Trophoblast cell (in vitro differentiated cells and primary cell): ENCODE results near the gene CEP72.

Experiments used
- DNase-seq, 2 donors: peaks; one replicate each; pipeline ENCODE4 v3.0.0-alpha.2; 2016
- H2AFZ ChIP-seq: 2 replicates; pipeline ENCODE4 v1.6.1; 2013; ENCODE audit warnings: low read length, moderate library complexity, mild to moderate bottlenecking; ENCODE audit not compliant: insufficient read depth, poor library complexity
- H2AK5ac ChIP-seq: 2 replicates; pipeline ENCODE4 v1.6.1; 2013; ENCODE audit warnings: mild to moderate bottlenecking, low read length
- H2BK120ac ChIP-seq: 2 replicates; pipeline ENCODE4 v1.6.1; 2013; ENCODE audit warnings: low read length, mild to moderate bottlenecking, moderate library complexity; ENCODE audit not compliant: insufficient read depth, poor library complexity
- H2BK12ac ChIP-seq: 2 replicates; pipeline ENCODE4 v1.6.1; 2013; ENCODE audit warnings: mild to moderate bottlenecking, low read length, moderate library complexity
- H2BK5ac ChIP-seq: 2 replicates; pipeline ENCODE4 v1.6.1; 2013; ENCODE audit warnings: low read length, low read depth, moderate library complexity, mild to moderate bottlenecking; ENCODE audit not compliant: poor library complexity
- H3K14ac ChIP-seq: 2 replicates; pipeline ENCODE4 v1.6.1; 2013; ENCODE audit warnings: mild to moderate bottlenecking, low read length
- H3K18ac ChIP-seq: 2 replicates; pipeline ENCODE4 v1.6.1; 2013; ENCODE audit warnings: mild to moderate bottlenecking, low read length
- H3K23ac ChIP-seq: 2 replicates; pipeline ENCODE4 v1.6.1; 2013; ENCODE audit warnings: low read length
- H3K27ac ChIP-seq: 2 replicates; pipeline ENCODE4 v1.5.1; 2013; ENCODE audit warnings: low read depth, mild to moderate bottlenecking, inconsistent platforms, low read length, moderate library complexity
- H3K27me3 ChIP-seq: 2 replicates; pipeline ENCODE4 v1.6.1; 2013; ENCODE audit warnings: inconsistent platforms, mild to moderate bottlenecking, low read length, moderate library complexity; ENCODE audit not compliant: insufficient read depth
- H3K36me3 ChIP-seq, 2 experiments: 1 replicate in 1 of 2; 2 replicates in 1 of 2; pipeline ENCODE4 v1.6.1; 2013; ENCODE audit warnings: low read length in 2 of 2, mild to moderate bottlenecking in 2 of 2, moderate library complexity in 1 of 2; ENCODE audit not compliant: insufficient read depth in 2 of 2, control insufficient read depth in 1 of 2
- H3K4ac ChIP-seq: 2 replicates; pipeline ENCODE4 v1.6.1; 2013; ENCODE audit warnings: low read depth, mild to moderate bottlenecking, low read length, moderate library complexity
- H3K4me1 ChIP-seq, 2 experiments: 1 replicate in 1 of 2; 2 replicates in 1 of 2; pipeline ENCODE4 v1.6.1; 2013; ENCODE audit warnings: low read length in 2 of 2, mild to moderate bottlenecking in 2 of 2, moderate library complexity in 1 of 2; ENCODE audit not compliant: insufficient read depth in 2 of 2, control insufficient read depth in 1 of 2
- H3K4me2 ChIP-seq: 2 replicates; pipeline ENCODE4 v1.6.1; 2013; ENCODE audit warnings: inconsistent platforms, mild to moderate bottlenecking, low read length, moderate library complexity
- H3K4me3 ChIP-seq: 2 replicates; pipeline ENCODE4 v1.5.1; 2013; ENCODE audit warnings: mild to moderate bottlenecking, low read depth, low read length, inconsistent platforms
- H3K79me1 ChIP-seq: one replicate; pipeline ENCODE4 v1.6.1; 2013; ENCODE audit warnings: low read length
- H3K79me2 ChIP-seq: 2 replicates; pipeline ENCODE4 v1.6.1; 2013; ENCODE audit warnings: low read length, mild to moderate bottlenecking; ENCODE audit not compliant: control insufficient read depth, insufficient read depth, poor library complexity
- H3K9ac ChIP-seq: 2 replicates; pipeline ENCODE4 v1.6.1; 2013; ENCODE audit warnings: mild to moderate bottlenecking, low read length
- H3K9me3 ChIP-seq: 2 replicates; pipeline ENCODE4 v1.6.1; 2013; ENCODE audit warnings: low read depth, mild to moderate bottlenecking, control low read depth, inconsistent platforms, low read length; ENCODE audit not compliant: insufficient read depth
- H4K12ac ChIP-seq: 2 replicates; pipeline ENCODE4 v1.6.1; 2013; ENCODE audit warnings: low read depth, mild to moderate bottlenecking, low read length, moderate library complexity
- H4K8ac ChIP-seq: 2 replicates; pipeline ENCODE4 v1.6.1; 2013; ENCODE audit warnings: low read depth, mild to moderate bottlenecking, low read length, moderate library complexity
- H4K91ac ChIP-seq: one replicate; pipeline ENCODE4 v1.6.1; 2013; ENCODE audit warnings: low read depth, mild to moderate bottlenecking, low read length, moderate library complexity
- WGBS: extraction: QIAGEN DNeasy Blood & Tissue Kit; methylation state at CpG from one replicate; pipeline ENCODE4 v1.1.7; 2013; ENCODE audit warnings: missing lambda C conversion rate; ENCODE audit not compliant: insufficient read length, insufficient coverage; ENCODE audit errors: extremely low coverage; 5-methylcytosine and 5-hydroxymethylcytosine counted together

CEP72 gene

DNA sequence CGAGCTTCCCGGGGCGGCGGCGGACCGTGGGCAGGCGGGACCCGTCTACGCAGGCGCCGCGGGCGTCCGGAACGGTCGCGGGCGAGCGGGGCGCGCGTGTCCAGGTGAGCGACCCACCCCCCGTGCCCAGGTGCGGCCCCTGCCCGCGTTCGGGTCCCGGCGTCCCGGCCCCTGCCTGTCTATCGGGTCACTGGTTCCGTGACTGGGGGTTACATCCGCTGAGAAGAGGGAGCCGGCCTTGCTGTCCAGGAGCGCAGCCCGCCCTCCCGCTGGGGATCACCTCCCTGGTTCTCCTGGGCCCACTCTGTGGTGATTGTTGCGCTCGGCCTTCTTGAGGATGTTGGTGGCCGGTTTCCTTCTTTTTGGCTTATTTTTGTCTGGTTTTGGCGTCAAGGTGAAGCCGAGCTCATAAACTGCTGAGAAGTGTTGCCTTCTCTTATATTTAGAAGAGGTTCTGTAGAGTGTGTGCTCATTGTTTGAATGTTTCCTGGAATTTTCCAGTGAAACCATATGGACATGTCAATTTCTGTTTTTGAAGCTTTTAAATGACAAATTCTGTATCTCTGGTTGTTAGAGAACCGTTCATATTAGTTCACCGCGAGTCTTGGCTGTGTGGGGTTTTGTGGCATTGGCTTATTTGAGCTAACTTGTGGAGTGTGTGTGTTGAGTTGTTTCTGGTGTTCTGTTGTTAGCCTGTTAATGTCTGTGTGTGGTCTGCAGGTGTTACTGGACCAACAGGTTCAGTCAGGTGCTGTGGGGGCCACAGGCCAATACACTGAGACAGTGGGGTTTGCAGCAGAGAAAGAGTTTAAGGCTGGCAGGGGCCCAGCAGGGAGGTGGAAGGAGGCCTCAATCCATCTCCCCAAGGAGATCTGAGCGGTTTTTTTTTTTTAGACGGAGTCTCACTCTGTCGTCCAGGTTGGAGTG lies 621 bp downstream of the CEP72 start:
- Histone ChIP-seq H2AK5ac (no peak overlapping the region), H3K79me1 (peaks cover 6% of the 10 kb centered on the region), H3K9me3 (peaks cover 16% of the 10 kb centered on the region), H3K36me3 (peaks cover 3 to 5% of the 10 kb centered on the region in 2 experiments), H4K91ac (peak overlapping the region; percentile 36), H3K27me3 (no peaks in the 10 kb centered on the region), H2AFZ (peak overlapping the region; percentile 28), H3K18ac (peak overlapping the region; percentile 36), H2BK5ac (no peak overlapping the region), H4K8ac (peak overlapping the region; percentile 48), H2BK120ac (peak overlapping the region; percentile 1), H3K4me1 (peaks cover 5% of the 10 kb centered on the region in 2 experiments), H2BK12ac (no peak overlapping the region), H3K23ac (no peak overlapping the region), H3K79me2 (peaks cover 5% of the 10 kb centered on the region), H3K4me3 (peak overlapping the region; percentile 89), H3K9ac (peak overlapping the region; percentile 74), H3K4me2 (peak overlapping the region; percentile 63), H3K14ac (peak overlapping the region; percentile 54), H3K27ac (no peak overlapping the region), H3K4ac (peak overlapping the region; percentile 50), H4K12ac (no peak overlapping the region)
- WGBS, result no CpG with 5 or more reads among the region's 49 CpGs
- peak in 1 of 2 donors; percentile 23 for DNase-seq

DNA sequence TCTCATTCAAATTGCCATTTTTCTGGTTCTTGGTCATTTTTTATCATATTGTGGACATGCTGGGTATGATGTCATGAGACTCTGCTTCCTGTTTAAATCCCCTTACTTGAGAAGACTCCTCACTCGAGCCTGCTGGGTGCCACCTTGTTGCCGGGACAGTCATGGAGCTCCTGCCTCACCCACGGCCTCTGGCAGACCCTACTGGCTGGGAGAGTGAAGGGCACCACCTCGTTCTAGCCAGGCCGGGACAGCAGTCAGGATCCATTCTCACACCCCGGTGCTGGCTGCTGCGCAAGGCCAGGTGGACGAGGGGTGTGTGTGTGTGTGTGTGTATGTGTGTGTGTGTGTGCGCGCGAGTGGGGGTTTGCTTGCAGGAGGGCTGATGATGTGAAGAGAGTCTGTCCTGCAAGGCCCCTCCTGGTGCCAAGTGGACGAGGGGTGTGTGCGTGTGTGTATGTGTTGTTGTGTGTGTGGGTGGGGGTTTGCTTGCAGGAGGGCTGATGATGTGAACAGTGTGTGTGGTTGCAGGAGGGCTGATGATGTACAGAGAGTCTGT lies 4.4 kb downstream of the CEP72 start:
- Histone ChIP-seq H3K36me3 (peaks cover 28 to 32% of the 10 kb centered on the region in 2 experiments), H3K18ac (no peak overlapping the region), H3K4me1 (peaks cover under 1% of the 10 kb centered on the region in 2 experiments), H3K27me3 (no peaks in the 10 kb centered on the region), H4K91ac (no peak overlapping the region), H3K79me1 (peaks cover 6% of the 10 kb centered on the region), H2BK5ac (no peak overlapping the region), H3K4me2 (no peak overlapping the region), H4K12ac (no peak overlapping the region), H2BK12ac (no peak overlapping the region), H3K4me3 (no peak overlapping the region), H2BK120ac (no peak overlapping the region), H3K4ac (no peak overlapping the region), H3K14ac (no peak overlapping the region), H3K9ac (no peak overlapping the region), H3K79me2 (peaks cover 4% of the 10 kb centered on the region), H2AFZ (no peak overlapping the region), H2AK5ac (no peak overlapping the region), H3K9me3 (peaks cover 4% of the 10 kb centered on the region), H3K23ac (no peak overlapping the region), H4K8ac (no peak overlapping the region), H3K27ac (no peak overlapping the region)
- WGBS, result 100% methylated on average over 1 of the region's 13 CpGs
- DNase-seq, result no peak

DNA sequence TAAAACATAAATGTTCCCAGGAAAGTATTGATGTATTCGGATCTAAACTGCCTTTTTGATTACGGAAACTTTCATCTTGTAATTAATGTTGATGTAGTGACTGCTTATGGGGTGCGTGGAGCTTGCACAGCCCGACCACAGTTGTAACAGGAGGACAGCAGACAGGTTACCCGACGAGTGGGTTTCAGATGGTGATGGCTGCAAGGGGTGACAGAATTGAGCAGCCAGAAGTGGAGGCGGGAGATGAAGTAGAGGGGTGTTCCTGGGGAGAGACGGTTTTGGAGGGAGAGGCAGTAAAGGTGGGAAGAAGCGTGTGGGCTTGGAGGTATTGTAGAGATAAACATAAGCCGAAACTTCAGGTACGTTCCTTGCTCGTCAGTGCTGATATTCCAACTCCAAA lies 5.8 kb downstream of the CEP72 start:
- WGBS, result no CpG with 5 or more reads among the region's 12 CpGs
- no peak overlapping the region for H2BK120ac ChIP-seq

DNA sequence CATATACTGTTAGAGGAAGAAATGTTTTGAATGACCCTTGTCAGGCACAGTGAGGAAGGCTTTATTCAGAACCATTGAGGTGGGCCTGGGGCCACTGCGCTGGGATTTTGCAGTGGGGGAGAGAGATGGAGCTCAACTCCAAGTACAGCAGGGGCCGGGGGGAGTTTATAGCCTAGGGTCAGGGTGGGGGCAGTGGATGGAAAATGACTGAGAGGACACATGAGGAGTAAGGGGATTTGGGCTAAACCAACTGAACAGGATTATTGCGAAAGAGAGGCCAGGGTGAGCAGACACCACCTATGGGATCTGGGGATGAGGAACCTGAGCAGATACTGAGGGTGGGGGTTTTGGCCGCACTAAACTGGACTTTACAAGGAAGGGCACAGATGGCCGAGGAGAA lies 6.3 kb downstream of the CEP72 start:
- Histone ChIP-seq H2BK12ac (no peak overlapping the region), H2BK120ac (no peak overlapping the region), H2BK5ac (no peak overlapping the region), H3K27ac (no peak overlapping the region), H3K36me3 (peaks cover 42 to 46% of the 10 kb centered on the region in 2 experiments), H2AFZ (no peak overlapping the region), H3K9me3 (peaks cover 4% of the 10 kb centered on the region), H3K79me1 (no peaks in the 10 kb centered on the region), H4K12ac (no peak overlapping the region), H3K4me1 (no peaks in the 10 kb centered on the region), H3K23ac (no peak overlapping the region), H3K18ac (no peak overlapping the region), H3K27me3 (no peaks in the 10 kb centered on the region), H3K4me2 (no peak overlapping the region), H3K14ac (no peak overlapping the region), H3K4ac (no peak overlapping the region), H3K4me3 (no peak overlapping the region), H4K8ac (no peak overlapping the region), H3K79me2 (no peaks in the 10 kb centered on the region), H4K91ac (no peak overlapping the region), H3K9ac (no peak overlapping the region), H2AK5ac (no peak overlapping the region)
- DNase-seq, result no peak
- WGBS, result no CpG with 5 or more reads among the region's 5 CpGs

More for the DNA sequence above, 5.8 kb downstream of the CEP72 start:
- no peak for DNase-seq
- H3K4me1 ChIP-seq, result no peaks in the 10 kb centered on the region
- H3K27ac ChIP-seq, result no peak overlapping the region
- no peak overlapping the region for H4K8ac ChIP-seq
- no peak overlapping the region for H2BK5ac ChIP-seq
- H3K9ac ChIP-seq, result peak overlapping the region; percentile 14
- peak overlapping the region; percentile 9 for H3K23ac ChIP-seq
- H3K9me3 ChIP-seq, result peaks cover 4% of the 10 kb centered on the region
- H2BK12ac ChIP-seq, result no peak overlapping the region
- H3K79me1 ChIP-seq, result no peaks in the 10 kb centered on the region
- H2AFZ ChIP-seq, result no peak overlapping the region
- H3K36me3 ChIP-seq, result peaks cover 36 to 41% of the 10 kb centered on the region in 2 experiments
- no peak overlapping the region for H3K4me2 ChIP-seq
- no peak overlapping the region for H2AK5ac ChIP-seq
- H3K27me3 ChIP-seq, result no peaks in the 10 kb centered on the region
- H3K4me3 ChIP-seq, result no peak overlapping the region
- no peak overlapping the region for H4K12ac ChIP-seq
- H3K79me2 ChIP-seq, result no peaks in the 10 kb centered on the region
- no peak overlapping the region for H3K14ac ChIP-seq
- H4K91ac ChIP-seq, result no peak overlapping the region
- H3K18ac ChIP-seq, result no peak overlapping the region
- H3K4ac ChIP-seq, result no peak overlapping the region
